Gastrocnemius medialis (tissue), 4 donors: Measurements from ENCODE around the gene TSPAN5. TPM values are rescaled to one million over a fixed set of nuclear protein-coding genes. Genes with fewer than 3 reads are reported as not detected.

ENCODE experiments used
- ATAC-seq, 2 donors: fragments of 150-250 bp; one replicate each; pipeline ENCODE4 v1.9.1; 2016
- DNase-seq, 2 donors: peaks; one replicate each; pipeline ENCODE4 v3.0.0-alpha.2; 2019
- H3K27ac ChIP-seq, 4 donors: fragments of 200-600 bp; sonication (generic); 1 replicate in 1 of 4; 2 replicates in 3 of 4; pipeline ENCODE4 v1.5.1; 2016 to 2018; ENCODE audit warnings: mild to moderate bottlenecking in 2 of 4, moderate library complexity in 1 of 4
- H3K27me3 ChIP-seq, 3 donors: fragments of 200-600 bp; sonication (generic) in 2 of 3; 1 replicate in 1 of 3; 2 replicates in 2 of 3; pipeline versions ENCODE4 v1.5.1 to v1.6.0; 2016 to 2019; ENCODE audit warnings: mild to moderate bottlenecking in 1 of 3, moderate library complexity in 1 of 3
- H3K36me3 ChIP-seq, 2 donors: fragments of 200-600 bp; sonication (generic) in 1 of 2; one replicate each; pipeline ENCODE4 v1.5.1; 2017 to 2018
- H3K4me1 ChIP-seq, 2 donors: fragments of 200-600 bp; sonication (generic) in 1 of 2; one replicate each; pipeline ENCODE4 v1.5.1; 2016 to 2017; ENCODE audit warnings: mild to moderate bottlenecking in 2 of 2
- H3K4me3 ChIP-seq, 4 donors: fragments of 200-600 bp; sonication (generic) in 3 of 4; 1 replicate in 1 of 4; 2 replicates in 3 of 4; pipeline ENCODE4 v1.5.1; 2016 to 2019; ENCODE audit warnings: mild to moderate bottlenecking in 2 of 4
- H3K9me3 ChIP-seq, 3 donors: fragments of 200-600 bp; sonication (generic) in 2 of 3; 1 replicate in 1 of 3; 2 replicates in 2 of 3; pipeline ENCODE4 v1.5.1; 2016 to 2019
- POLR2A ChIP-seq, 2 donors: fragments of 450-650 bp; IDR thresholded peaks; one replicate each; pipeline ENCODE4 v1.6.1; 2017; ENCODE audit warnings: antibody characterized with exemption in 2 of 2, mild to moderate bottlenecking in 2 of 2, moderate library complexity in 2 of 2
- in situ Hi-C, 4 donors: fragments of 200-750 bp; cut with MboI; loops; one replicate each; pipeline versions ENCODE4 v1.15.0 to v1.8.0; 2017; ENCODE audit warnings: low sequenced_read_pairs in 4 of 4
- intact Hi-C: fragments of 100-400 bp; cut with DNase I; formaldehyde crosslinking; loops from one replicate; pipeline ENCODE4 v1.15.1; 2023; ENCODE audit warnings: low total_unique reads
- total RNA-seq, 4 donors: library from RNA; depleted of rRNA; stranded (reverse); fragments of >200 nt; gene quantifications; one replicate each; pipeline versions ENCODE4 v1.1.0 to v1.2.3, GENCODE V29; 2016
- TF ChIP-seq, protein P1 (sequence below), 5 experiments: fragments of 450-650 bp in 3 of 5; fragments of 200-600 bp in 2 of 5; sonication (generic) in 2 of 5; IDR thresholded peaks in 4 of 5; conservative IDR thresholded peaks in 1 of 5; 1 replicate in 4 of 5; 2 replicates in 1 of 5; pipeline ENCODE4 v1.5.1; 2016 to 2019; ENCODE audit warnings: antibody characterized with exemption in 5 of 5, mild to moderate bottlenecking in 3 of 5, moderate library complexity in 3 of 5

Gene TSPAN5
- total RNA-seq, 4 donors from 2014 or later: 0.55 to 18.7 (median 0.79) TPM

DNA sequence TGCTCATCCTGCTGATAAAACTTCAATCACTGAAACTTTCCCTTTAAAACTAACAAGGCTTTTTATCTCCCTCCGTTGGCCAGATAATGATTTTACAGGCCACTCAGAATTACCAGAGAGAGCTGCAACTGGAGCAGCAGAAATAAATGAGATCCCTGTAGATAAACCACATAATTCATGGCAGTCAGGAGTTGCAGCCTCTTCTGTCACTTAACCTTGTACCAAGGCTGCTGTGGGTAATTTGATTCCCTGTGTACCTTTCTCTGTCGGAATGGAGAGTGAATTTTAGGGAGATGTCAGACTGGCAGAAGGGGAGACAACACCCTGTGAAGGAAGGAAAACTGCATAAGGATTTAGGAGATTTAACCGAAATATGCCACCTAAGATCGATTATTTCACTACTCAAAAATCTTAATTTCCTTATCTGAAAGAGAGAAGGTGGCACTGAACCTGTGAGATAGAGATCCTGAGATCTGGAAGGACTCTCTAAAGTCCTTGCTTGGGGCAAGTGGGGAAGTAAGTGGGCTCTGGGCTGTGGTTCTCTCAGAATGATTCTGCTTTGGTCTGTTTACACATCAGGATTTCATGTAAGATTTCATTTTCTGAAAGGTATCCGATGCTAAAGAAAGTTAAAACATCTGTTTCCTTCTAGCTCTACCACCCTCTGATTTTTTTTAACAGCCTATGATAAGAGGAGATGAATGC, 14.3 kb upstream of the TSPAN5 start:
- no peak for TF ChIP-seq POLR2A (IDR thresholded peaks at IDR 0.05)
- TF ChIP-seq, protein P1, sequence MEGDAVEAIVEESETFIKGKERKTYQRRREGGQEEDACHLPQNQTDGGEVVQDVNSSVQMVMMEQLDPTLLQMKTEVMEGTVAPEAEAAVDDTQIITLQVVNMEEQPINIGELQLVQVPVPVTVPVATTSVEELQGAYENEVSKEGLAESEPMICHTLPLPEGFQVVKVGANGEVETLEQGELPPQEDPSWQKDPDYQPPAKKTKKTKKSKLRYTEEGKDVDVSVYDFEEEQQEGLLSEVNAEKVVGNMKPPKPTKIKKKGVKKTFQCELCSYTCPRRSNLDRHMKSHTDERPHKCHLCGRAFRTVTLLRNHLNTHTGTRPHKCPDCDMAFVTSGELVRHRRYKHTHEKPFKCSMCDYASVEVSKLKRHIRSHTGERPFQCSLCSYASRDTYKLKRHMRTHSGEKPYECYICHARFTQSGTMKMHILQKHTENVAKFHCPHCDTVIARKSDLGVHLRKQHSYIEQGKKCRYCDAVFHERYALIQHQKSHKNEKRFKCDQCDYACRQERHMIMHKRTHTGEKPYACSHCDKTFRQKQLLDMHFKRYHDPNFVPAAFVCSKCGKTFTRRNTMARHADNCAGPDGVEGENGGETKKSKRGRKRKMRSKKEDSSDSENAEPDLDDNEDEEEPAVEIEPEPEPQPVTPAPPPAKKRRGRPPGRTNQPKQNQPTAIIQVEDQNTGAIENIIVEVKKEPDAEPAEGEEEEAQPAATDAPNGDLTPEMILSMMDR (IDR thresholded peaks at IDR 0.05 in 4 of 5, conservative IDR thresholded peaks at IDR 0.05 in 1 of 5): no peak
- Histone ChIP-seq H3K36me3 (no peaks in the 10 kb centered on the region), H3K4me3 (no peak overlapping the region), H3K27ac (no peak overlapping the region), H3K4me1 (no peaks in the 10 kb centered on the region), H3K27me3 (no peaks in the 10 kb centered on the region), H3K9me3 (no peaks in the 10 kb centered on the region)
- ATAC-seq (no peak), DNase-seq (no peak)
- intact Hi-C loops (no loop called here), in situ Hi-C loops (loop anchor here in 1 of 4 donors (25.0 kb wide), 1 partner anchor 410 kb away; the partner anchor contains the start of gene RAP1GDS1)

DNA sequence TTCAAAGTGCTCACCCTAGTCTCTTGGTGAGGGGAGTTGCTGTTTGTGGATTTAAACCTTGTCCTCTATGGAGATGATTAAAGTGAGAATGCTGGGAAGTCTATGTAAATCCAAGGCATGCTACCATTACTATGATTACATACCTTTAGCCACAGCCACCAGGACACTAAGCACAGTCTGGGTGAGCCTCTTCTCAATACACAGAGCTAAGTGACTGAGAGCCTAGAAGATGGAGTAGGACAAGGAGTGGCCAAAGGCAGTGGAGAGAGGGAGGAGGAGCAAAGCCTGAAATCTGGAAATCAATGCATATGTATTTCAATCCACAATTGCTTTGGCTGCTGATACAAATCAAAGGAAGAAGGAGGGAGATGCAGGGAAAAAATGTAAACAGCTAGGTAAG, 12.7 kb upstream of the TSPAN5 start:
- in situ Hi-C loops: loop anchor here in 1 of 4 donors (25.0 kb wide), 1 partner anchor 409 kb away; the partner anchor contains the start of gene RAP1GDS1

DNA sequence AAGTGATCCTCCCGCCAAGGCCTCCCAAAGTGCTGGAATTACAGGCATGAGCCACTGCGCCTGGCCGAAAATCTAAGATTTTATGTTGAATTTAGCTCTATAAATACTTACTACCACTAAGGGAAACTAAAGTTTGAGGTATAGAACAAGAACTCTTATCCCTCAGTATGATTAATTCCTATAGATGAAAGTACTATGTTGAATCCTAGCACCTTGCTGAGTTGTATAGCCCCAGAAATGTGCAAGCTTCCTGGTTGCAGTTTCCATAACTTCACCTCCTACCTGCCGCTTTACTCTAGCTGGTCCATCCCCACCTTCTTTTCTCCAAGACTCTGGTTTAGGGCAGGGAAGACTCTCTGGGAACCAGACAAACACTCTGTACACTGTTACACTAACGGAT, 11.8 kb upstream of the TSPAN5 start:
- no peaks in the 10 kb centered on the region for H3K36me3 ChIP-seq
- H3K27me3 ChIP-seq: no peaks in the 10 kb centered on the region
- H3K9me3 ChIP-seq: no peaks in the 10 kb centered on the region
- ATAC-seq: no peak
- H3K4me3 ChIP-seq: no peak overlapping the region
- no peaks in the 10 kb centered on the region for H3K4me1 ChIP-seq
- in situ Hi-C loops: loop anchor here in 1 of 4 donors (25.0 kb wide), 1 partner anchor 408 kb away; the partner anchor contains the start of gene RAP1GDS1
- intact Hi-C loops: no loop called here
- no peak for TF ChIP-seq POLR2A (IDR thresholded peaks at IDR 0.05)
- TF ChIP-seq, protein P1 (IDR thresholded peaks at IDR 0.05 in 4 of 5, conservative IDR thresholded peaks at IDR 0.05 in 1 of 5): no peak
- DNase-seq: no peak
- no peak overlapping the region for H3K27ac ChIP-seq

More for the DNA sequence above, 12.7 kb upstream of the TSPAN5 start:
- Histone ChIP-seq H3K4me1 (no peaks in the 10 kb centered on the region), H3K27ac (no peak overlapping the region), H3K9me3 (no peaks in the 10 kb centered on the region), H3K4me3 (no peak overlapping the region), H3K27me3 (no peaks in the 10 kb centered on the region), H3K36me3 (no peaks in the 10 kb centered on the region)
- no peak for TF ChIP-seq POLR2A (IDR thresholded peaks at IDR 0.05)
- TF ChIP-seq, protein P1 (IDR thresholded peaks at IDR 0.05 in 4 of 5, conservative IDR thresholded peaks at IDR 0.05 in 1 of 5): no peak
- ATAC-seq: no peak
- no peak for DNase-seq
- intact Hi-C loops: no loop called here

DNA sequence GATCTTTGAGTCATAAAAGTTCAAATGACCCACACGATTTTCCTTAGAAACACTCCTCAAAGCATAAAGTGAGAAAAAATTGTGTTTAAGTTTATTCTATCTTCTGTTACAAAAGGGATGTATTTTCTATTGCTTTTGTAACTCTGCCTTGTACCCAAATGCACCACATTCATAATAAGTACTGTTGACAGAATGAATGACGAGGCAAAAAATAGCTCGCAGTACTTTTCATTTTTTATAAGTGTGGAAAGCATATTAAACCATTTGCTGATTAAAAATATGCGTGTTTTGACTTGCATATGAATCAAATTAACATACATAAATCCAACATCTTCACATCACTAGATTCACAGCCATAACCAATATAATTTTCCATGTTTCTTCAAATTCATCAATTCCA, 11.2 kb upstream of the TSPAN5 start:
- no peak for TF ChIP-seq POLR2A (IDR thresholded peaks at IDR 0.05)
- TF ChIP-seq, protein P1 (IDR thresholded peaks at IDR 0.05 in 4 of 5, conservative IDR thresholded peaks at IDR 0.05 in 1 of 5): no peak
- no peaks in the 10 kb centered on the region for H3K9me3 ChIP-seq
- H3K4me3 ChIP-seq: no peak overlapping the region
- no peaks in the 10 kb centered on the region for H3K4me1 ChIP-seq
- DNase-seq (no peak), ATAC-seq (no peak)
- in situ Hi-C loops: loop anchor here in 1 of 4 donors (25.0 kb wide), 1 partner anchor 407 kb away; the partner anchor contains the start of gene RAP1GDS1
- no peaks in the 10 kb centered on the region for H3K27me3 ChIP-seq
- intact Hi-C loops: no loop called here
- no peak overlapping the region for H3K27ac ChIP-seq
- H3K36me3 ChIP-seq: no peaks in the 10 kb centered on the region
